PFSK-1 (cell line): Measurements from ENCODE around the gene ZNF536.

Experiments
- FOXP2 ChIP-seq: optimal IDR thresholded peaks from 2 replicates; pipeline ENCODE3; 2011; ENCODE audit warnings: borderline replicate concordance, control low read depth, inconsistent platforms; ENCODE audit not compliant: insufficient read depth; ENCODE audit errors: extremely low read length, extremely low read depth
- POLR2AphosphoS5 ChIP-seq: IDR thresholded peaks from 2 replicates; pipeline ENCODE4 v1.6.1; 2012; ENCODE audit warnings: low read depth, mild to moderate bottlenecking, control low read depth, low read length, moderate library complexity
- REST ChIP-seq, 2 experiments: IDR thresholded peaks; 2 replicates each; pipeline versions ENCODE4 v1.6.1 to v1.8.0; 2011 to 2012; ENCODE audit warnings: low read depth in 2 of 2, low read length in 2 of 2, control low read depth in 1 of 2, inconsistent platforms in 1 of 2, mild to moderate bottlenecking in 1 of 2, moderate library complexity in 1 of 2; ENCODE audit not compliant: insufficient read depth in 1 of 2
- SIN3A ChIP-seq: IDR thresholded peaks from 2 replicates; pipeline ENCODE4 v1.6.1; 2012; ENCODE audit warnings: mild to moderate bottlenecking, low read length, moderate library complexity, borderline replicate concordance; ENCODE audit not compliant: insufficient read depth
- TAF1 ChIP-seq: IDR thresholded peaks from 2 replicates; pipeline ENCODE4 v1.6.1; 2012; ENCODE audit warnings: low read length, control low read depth, borderline replicate concordance; ENCODE audit not compliant: insufficient read depth

Gene ZNF536

GRCh38 chr19:30602661-30603350 lies 230.6 kb downstream of the ZNF536 start:
- TF ChIP-seq TAF1 (no peak), REST (IDR thresholded peaks at IDR 0.05; ENCODE audit: insufficient read depth in 1 of 2, low read depth in 2 of 2, low read length in 2 of 2) (no peak), POLR2AphosphoS5 (no peak), SIN3A (no peak), FOXP2 (no peak)

GRCh38 chr19:30604657-30605056 lies 232.5 kb downstream of the ZNF536 start:
- TF ChIP-seq SIN3A, result no peak
- TF ChIP-seq REST (IDR thresholded peaks at IDR 0.05; ENCODE audit: insufficient read depth in 1 of 2, low read depth in 2 of 2, low read length in 2 of 2), result no peak
- TF ChIP-seq POLR2AphosphoS5, result no peak
- no peak for TF ChIP-seq FOXP2
- TF ChIP-seq TAF1, result no peak

- TF ChIP-seq SIN3A, result no peak
Observed at GRCh38 chr19:30605333-30605732, 233.1 kb downstream of the ZNF536 start.

GRCh38 chr19:30606114-30607050 lies 234.2 kb downstream of the ZNF536 start:
- TF ChIP-seq TAF1 (no peak), POLR2AphosphoS5 (no peak), FOXP2 (no peak), SIN3A (no peak), REST (IDR thresholded peaks at IDR 0.05; ENCODE audit: insufficient read depth in 1 of 2, low read depth in 2 of 2, low read length in 2 of 2) (no peak)
